Effector CD4-positive, alpha-beta T cell (primary cell): ENCODE results near the gene ANO10.

Experiments used
- DNase-seq: peaks from one replicate; pipeline ENCODE4 v3.0.0-alpha.2; 2020

ANO10 gene

GRCh38 chr3:43411429-43411828, 210.4 kb downstream of the ANO10 start:
- no peak for DNase-seq

GRCh38 chr3:43410592-43410991, 211.2 kb downstream of the ANO10 start:
- no peak for DNase-seq

GRCh38 chr3:43409506-43409905, 212.3 kb downstream of the ANO10 start:
- DNase-seq: no peak

GRCh38 chr3:43406643-43407023, 215.2 kb downstream of the ANO10 start:
- no peak for DNase-seq

- no peak for DNase-seq
Measured at GRCh38 chr3:43405888-43406642, 215.7 kb downstream of the ANO10 start.

- no peak for DNase-seq
Measured at GRCh38 chr3:43400781-43401730, 220.8 kb downstream of the ANO10 start.

- DNase-seq: no peak
Measured at GRCh38 chr3:43400167-43400566, 221.6 kb downstream of the ANO10 start.

GRCh38 chr3:43399034-43399433, 222.8 kb downstream of the ANO10 start:
- no peak for DNase-seq

- no peak for DNase-seq
Measured at GRCh38 chr3:43394041-43394554, 227.7 kb downstream of the ANO10 start.

- DNase-seq: no peak
Measured at GRCh38 chr3:43391621-43392020, 230.2 kb downstream of the ANO10 start.

- no peak for DNase-seq
Measured at GRCh38 chr3:43390255-43390588, 231.6 kb downstream of the ANO10 start.

GRCh38 chr3:43389388-43390254, 232.2 kb downstream of the ANO10 start:
- peak; percentile 67 for DNase-seq

GRCh38 chr3:43388915-43389314, 232.9 kb downstream of the ANO10 start:
- no peak for DNase-seq

- no peak for DNase-seq
Measured at GRCh38 chr3:43388175-43388574, 233.6 kb downstream of the ANO10 start.

GRCh38 chr3:43379343-43379742, 242.5 kb downstream of the ANO10 start:
- no peak for DNase-seq

GRCh38 chr3:43378066-43378935, 243.5 kb downstream of the ANO10 start:
- peak; percentile 62 for DNase-seq

GRCh38 chr3:43373560-43373928, 248.3 kb downstream of the ANO10 start:
- DNase-seq: no peak

- DNase-seq: no peak
Measured at GRCh38 chr3:43372809-43373559, 248.8 kb downstream of the ANO10 start.

GRCh38 chr3:43372007-43372740, 249.6 kb downstream of the ANO10 start:
- DNase-seq: no peak

GRCh38 chr3:43371494-43371893, 250.3 kb downstream of the ANO10 start:
- no peak for DNase-seq
